ENCODE results near the gene LMX1A. TPM values are rescaled to one million over a fixed set of nuclear protein-coding genes. Genes with fewer than 3 reads are reported as not detected.

Gene LMX1A
- total RNA-seq, 1 donor from 2014 or later = not detected

DNA sequence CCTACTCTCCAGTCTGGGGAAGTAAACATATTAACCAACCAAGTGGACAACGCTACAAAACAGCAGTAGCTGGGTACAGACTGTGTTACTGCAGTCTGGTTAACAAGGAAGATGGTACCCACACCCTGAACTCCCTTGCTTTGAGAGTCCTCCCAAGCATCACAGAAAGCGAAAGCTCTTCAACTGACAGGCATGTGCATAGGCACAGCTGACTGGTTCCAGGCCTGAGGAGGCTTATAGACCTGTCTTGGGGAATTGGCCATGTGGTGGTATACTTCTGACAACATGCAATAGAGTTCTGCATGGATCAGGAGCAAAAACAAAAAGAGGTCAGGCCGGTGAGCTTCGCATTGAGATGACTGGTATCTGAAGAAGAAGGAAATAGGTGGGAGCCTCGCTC is 17.4 kb downstream of the LMX1A start:
- DNase-seq (no peak), ATAC-seq (no peak)
- intact Hi-C loops (cut with micrococcal nuclease) = no loop called here

DNA sequence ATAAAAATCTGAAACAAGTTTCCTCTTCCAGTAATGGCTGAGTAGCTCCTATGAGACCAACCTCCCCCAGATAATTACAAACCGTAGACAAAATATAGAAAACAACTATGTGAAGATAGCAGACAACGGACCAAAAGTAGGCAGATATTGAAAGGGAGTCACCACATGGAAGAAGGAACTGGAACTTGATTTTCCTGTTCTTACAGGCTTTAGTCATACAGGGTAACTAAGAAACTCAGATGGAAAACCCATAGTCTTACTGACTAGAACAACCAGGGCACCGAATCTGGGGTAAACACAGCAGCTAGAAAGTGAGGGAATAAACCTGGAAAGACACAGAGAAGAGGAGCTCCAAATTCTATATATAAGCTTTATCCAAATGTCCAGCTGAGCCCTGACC is 26.0 kb downstream of the LMX1A start:
- intact Hi-C loops (cut with micrococcal nuclease) = no loop called here
- ATAC-seq (no peak), DNase-seq (no peak)

DNA sequence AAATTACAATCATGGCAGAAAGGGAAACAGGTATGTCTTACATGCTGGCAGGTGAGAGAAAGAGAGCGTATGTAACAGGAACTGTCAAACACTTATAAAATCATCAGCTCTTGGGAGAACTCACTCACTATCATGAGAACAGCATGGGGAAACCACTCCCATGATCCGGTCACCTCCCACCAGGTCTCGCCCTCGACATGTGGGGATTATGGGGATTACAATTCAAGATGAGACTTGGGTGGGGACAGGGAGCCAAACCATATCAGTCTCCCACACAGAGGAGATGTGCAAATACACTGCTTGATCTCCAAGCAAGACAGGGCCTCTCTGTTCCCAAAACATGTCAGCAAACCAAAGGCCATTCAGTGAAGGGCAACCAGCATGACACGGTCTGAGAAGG is 27.4 kb downstream of the LMX1A start:
- DNase-seq (no peak), ATAC-seq (no peak)
- intact Hi-C loops (cut with micrococcal nuclease) = no loop called here

DNA sequence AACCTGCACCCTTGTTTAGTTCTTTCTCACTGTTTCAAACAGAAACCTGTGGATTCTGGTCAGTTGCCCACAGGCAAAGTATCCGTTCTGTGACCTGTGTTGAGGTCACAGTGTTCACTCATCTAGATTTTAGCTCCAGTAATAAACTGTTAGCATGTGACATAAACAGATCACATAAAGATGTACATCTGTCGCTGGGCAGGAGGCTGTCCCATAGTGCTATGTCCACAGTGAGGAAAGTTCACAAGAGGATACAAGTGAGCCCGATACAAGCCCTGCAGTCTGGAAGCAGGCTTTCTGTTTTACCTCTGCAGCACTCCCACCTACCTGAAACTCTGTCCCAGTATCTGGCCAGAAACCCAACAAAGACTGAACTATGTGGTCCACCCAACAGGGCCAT is 28.4 kb downstream of the LMX1A start:
- no peak for ATAC-seq
- intact Hi-C loops (cut with micrococcal nuclease) = no loop called here

DNA sequence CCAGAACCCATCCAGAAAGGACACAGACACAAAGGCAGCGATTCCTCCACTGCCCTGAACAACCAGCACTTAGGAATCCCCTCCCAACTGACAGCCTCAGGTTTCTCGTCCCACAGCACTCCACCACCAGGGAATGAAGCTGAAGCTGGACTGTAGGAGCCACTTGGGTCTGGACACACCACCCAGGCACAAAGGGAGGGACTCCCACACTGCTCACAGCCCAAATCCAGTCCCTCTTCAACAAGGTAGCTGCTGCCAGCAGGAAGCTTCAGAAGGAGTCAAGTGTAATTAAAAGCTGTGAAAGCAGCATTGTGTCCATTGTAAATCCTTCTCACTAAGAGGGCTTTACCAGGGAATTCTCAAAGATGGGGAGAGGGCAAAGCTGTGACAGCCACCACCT is 29.0 kb downstream of the LMX1A start:
- ATAC-seq = no peak
- intact Hi-C loops (cut with micrococcal nuclease) = no loop called here
- DNase-seq = no peak

More for the DNA sequence above, 28.4 kb downstream of the LMX1A start:
- no peak for DNase-seq

DNA sequence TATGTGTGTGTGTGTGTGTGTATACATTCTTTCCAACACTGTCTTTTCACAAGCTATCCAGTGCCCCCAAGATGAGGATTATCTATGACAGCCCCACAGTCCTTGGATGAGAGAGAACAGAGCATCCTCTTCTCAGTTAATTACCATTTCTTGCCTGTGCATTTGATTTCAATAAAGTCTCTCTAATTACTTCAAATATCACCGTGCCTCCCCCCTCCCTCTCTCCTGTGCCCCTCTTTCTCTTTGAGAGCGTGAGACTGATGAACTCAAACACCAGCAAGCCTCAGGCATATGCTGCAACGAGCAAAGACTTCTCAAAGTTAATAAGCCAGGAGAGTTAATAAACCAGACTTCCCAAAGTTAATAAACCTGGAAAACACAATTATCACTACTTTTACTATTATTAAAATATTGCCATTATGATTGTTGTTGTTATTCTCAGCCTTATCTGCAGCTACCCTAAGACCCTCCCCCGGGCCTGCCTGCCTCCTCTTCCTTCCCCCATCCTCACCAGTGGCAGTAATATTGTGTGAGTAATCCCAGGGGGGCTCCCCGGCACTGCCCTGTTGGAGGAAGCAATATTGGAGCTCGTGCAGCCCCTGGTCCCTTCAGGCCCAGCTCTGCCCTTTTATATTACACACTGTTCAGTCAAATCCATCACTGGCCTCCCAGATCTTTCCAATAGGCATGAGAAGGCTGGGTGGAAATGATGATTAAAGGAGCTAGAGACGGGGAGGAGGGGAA is 30.9 kb downstream of the LMX1A start:
- ATAC-seq = no peak
- DNase-seq = no peak
- intact Hi-C loops (cut with micrococcal nuclease) = no loop called here

DNA sequence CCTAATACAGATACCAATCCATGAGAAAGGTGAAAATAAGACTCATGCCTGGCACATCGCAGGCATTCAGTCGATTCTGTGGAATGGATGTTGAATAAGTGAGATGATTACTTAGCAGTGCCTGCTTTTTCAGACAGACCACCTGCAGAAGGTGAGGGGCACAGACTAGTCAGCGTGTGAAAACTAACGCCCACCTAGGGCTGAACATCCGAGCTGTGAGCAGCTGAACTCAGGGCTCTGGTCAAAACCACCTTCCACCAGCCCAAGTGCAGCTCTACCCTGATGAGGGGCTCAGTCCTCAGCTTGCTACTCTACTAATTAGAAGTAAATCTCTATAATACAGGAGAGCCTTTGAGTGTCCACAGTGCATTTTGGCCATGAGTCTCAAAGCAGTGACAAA is 32.5 kb downstream of the LMX1A start:
- intact Hi-C loops (cut with micrococcal nuclease) = no loop called here
- no peak for ATAC-seq
- no peak for DNase-seq

DNA sequence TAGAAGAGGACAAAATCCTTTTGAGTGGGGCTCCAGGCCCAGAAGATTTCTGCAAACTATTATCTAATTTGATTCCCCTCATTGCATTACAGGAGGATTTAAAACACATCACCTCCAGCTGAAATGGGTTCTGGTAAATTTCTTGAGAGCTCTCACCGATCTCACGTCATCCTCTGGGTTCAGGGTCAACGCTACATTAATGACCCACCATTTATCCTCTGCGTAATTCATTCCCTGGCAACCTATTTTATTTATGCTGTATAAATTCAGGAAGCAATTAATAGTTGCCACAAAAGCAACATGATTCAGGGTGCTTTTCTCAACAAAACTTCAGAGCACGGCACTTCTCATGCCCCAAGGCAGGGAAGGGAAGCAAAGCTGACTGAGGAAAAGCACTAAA is 38.9 kb downstream of the LMX1A start:
- no peak for DNase-seq
- intact Hi-C loops (cut with micrococcal nuclease) = no loop called here
- no peak for ATAC-seq

DNA sequence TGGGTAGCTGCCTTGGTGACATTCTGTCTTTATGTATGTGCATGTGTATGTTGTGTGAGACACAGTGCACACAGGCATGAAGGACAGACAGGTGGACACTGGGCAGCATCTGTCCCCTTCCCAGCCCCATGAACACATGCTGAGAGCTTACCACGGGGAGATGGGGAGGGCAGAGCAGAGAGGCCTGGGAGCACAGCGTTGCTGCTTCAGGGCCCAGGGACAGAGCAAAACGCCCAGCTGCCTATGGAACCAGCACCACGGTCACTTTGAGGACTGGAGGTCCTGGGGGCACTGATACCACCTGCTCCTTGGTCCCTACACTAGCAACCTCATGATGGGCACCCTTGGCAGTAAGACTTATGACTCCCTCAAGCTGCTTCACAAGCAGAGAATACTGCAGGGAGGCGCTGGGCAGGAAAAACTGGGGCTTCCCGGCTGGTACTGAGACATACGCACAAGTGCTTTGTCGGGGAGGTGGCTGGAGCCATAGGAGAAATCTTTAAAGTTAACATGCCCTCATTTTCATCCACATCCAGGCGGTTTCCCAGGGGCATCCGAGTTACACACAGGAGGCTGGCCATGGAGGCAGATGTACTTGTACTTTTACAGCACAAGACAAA is 40.3 kb downstream of the LMX1A start:
- intact Hi-C loops (cut with micrococcal nuclease) = no loop called here
- DNase-seq = no peak
- ATAC-seq = no peak

DNA sequence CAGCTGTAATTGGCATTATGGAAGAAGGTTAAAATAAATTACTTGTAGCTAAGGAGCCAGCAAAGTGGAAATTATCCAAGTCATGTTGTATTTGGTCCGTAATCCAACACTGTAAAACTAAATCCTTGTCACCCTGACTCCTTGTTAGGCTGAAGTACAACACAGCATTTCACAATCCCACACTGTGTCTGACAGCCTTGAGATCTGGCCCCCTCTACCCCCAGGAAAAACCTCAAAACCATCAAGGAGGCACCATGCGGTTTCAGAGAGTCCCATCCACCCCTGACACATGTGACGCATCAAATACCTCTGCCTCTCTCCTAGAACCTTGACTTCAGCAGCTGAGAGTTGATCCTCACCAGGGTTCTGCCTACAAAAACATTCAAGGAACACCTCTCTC is 41.0 kb downstream of the LMX1A start:
- intact Hi-C loops (cut with micrococcal nuclease) = no loop called here
- no peak for ATAC-seq
- no peak for DNase-seq

DNA sequence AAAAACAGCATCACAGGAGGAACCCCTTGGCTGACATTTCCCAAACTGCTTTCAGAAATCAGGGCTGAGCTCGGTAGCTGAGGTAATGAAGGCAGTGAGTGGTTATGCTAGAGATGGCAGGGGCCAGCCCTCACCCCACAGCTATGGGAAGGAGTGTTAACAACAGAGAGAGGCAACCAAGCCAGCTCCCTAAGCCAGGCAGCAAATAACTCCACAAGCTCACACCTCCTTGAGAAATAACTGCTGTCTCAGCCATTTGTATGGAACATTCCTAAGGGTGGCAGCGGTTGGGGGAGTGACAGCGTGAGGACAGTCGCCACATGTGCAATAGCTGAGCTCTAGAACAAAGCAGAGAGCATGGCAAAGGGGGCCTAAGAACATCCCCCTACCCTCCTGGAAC is 42.6 kb downstream of the LMX1A start:
- no peak for DNase-seq
- ATAC-seq = no peak
- intact Hi-C loops (cut with micrococcal nuclease) = no loop called here

DNA sequence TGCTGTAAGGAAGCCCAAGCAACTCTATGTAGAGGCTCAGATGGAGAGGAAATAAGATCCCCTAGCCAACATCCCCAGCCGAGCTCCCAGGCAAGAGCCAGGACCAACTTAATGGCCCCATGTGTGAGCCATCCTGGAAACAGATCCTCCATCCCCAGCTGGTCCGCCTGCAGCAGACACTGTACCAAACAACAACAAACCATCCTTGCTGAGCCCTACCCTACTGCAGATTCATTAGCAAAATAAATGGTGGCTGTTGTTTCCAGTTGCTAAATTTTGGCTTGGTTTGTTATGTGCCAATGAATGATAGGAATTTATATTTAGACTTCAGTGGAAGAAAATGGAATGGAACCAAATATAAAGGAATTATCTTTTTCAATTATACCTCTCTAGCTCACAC is 43.9 kb downstream of the LMX1A start:
- no peak for DNase-seq
- ATAC-seq = no peak
- intact Hi-C loops (cut with micrococcal nuclease) = no loop called here

DNA sequence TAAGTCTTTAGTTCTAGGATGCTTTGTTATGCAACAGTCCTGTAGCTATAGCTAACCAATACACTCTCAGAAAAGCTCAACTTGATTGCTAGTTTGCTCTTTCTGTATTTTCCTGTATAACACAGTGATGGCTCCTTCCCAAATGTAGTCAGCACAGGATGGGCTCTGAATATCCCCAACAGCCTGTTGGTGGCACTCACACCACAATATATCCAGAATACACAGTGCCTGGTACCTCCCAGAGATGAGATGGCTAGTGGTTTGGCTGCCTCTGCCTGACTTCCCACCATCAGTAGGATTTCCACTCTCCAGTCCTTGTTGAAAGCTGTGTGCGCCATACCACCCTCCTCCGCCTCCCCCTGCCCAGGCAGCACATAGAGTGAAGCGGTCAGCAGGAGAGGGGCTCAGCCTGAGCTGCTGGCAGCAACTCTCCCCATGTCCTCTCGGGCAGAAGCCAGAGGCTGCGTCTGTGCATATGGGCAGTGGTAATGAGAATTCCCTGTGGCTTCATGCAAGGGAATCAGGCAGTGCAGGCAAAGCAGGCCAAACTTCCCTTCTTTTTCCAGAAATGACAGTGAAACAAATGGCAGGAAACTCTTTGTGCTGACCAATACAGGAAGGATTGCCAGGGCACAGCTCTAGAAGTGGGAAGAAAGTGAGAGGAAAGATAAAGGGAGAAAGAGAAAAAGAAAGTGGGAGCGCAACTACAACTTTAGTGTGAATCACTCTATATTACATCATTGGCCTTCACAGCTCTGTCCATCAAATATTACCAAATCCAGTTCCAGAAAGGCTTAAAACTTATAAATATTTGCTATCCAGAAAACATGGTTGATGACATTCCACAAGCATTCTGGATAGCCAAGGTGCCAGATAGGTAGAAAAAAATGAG is 49.7 kb downstream of the LMX1A start:
- no peak for DNase-seq
- intact Hi-C loops (cut with micrococcal nuclease) = no loop called here
- no peak for ATAC-seq

DNA sequence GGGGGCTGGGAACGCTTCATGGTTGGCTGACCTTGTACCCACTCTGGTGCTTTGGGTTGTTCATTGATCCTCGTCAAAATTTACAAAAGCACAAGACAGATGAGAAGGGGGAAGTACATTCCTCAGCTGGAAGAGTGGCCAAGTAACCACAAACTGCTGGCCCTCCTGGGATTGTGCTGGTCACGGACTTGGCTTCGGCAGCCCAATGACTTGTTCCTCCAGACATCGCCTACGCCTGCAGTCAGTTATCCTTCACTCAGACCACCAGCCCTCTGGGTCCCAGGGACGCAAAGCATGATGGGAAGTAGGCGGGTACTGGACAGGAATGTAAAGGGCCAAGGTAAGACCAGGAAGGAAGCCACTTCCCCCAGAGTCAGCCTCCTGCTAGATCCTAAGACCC is 53.1 kb downstream of the LMX1A start:
- ATAC-seq = peak; percentile 56
- DNase-seq = no peak
- intact Hi-C loops (cut with micrococcal nuclease) = no loop called here

DNA sequence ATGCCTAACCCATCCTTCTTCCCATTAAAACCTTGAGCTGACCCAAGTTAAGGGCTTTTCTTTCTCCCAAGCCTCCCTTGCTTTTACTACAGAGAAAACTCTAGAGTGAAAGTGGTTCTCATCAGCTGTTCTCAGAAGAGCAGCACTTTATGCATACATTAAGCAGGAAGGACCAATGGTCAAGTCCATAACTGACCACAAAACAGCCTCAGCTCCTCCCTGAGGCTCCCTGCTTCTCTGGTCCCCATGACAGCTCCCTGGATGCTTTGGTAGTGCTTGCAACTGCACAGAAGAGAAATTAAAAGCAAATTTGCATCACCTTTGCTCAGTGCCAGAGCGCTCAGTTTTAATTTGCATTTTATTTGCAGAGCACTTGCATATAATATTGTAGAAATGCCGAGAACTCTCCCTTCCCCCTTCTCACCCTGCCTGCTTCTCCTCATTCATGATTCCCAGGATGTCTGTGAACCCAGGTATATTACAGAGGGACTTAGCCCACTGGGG is 56.1 kb downstream of the LMX1A start:
- ATAC-seq (no peak), DNase-seq (no peak)
- intact Hi-C loops (cut with micrococcal nuclease) = no loop called here

DNA sequence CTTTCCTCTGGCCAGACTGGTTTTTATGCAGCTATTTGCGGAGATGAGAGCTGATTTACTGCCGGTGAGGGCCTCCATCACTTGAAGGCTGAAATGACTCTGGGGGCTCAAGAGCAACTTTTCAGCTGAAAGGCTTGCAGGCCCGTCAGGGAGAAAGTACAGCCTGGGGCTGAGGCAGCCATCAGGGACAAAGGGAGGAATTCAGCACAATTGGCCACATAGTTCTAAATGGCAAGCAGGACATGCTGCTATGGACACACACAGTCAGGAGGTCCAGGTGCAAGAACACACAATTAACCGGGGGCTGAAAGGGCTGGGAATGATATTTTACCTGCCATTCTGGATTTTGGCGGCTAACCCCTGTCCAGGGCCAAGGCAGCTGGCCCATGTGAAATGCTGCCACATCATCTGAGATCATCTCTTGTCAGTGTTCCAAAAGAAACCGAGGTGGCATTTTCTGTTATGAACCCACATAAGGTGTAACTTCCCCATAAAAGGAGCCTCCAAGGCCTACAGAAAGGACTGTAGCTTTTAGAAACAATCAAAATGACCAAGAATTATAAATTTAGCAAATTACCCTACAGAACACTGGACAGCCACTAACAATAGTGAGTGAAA is 58.2 kb downstream of the LMX1A start:
- intact Hi-C loops (cut with micrococcal nuclease) = no loop called here
- no peak for DNase-seq
- no peak for ATAC-seq

DNA sequence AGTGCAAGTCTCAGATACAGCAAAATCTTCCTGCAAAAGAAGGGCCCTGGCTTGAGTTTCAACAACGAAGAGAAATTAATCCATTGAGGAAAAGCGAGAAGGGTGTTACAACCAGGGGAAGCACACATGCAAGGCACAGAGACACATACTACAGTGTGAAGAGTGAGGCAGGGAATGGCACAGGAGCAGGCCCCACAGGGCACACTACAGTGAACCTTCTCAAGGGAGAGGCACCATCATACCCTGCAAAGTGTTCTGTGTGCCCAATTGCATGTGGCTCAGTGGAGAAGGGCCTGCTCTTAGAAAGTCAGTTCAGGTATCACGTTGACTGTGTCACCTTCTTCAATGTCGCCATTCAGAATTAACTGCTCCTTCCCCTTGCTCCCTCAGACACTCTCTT is 60.3 kb downstream of the LMX1A start:
- DNase-seq = no peak
- ATAC-seq = no peak
- intact Hi-C loops (cut with micrococcal nuclease) = no loop called here

DNA sequence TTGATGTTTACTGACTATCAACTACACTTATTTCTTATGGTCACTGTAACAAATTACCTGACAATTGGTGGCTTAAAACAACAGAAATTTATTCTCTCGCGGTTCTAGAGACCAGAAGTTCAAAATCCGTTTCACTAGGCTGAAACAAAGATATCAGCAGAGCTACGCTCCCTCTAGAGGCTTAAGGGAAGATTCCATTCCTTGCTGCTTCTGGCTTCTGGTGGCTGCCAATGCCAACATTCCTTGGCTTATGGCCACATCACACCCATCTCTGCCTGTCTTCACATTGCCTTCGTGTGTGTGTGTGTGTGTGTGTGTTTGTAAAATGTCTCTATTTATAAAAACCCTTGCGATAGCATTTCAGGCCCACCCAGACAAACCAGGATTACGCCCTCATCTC is 66.4 kb downstream of the LMX1A start:
- intact Hi-C loops (cut with micrococcal nuclease) = no loop called here
- no peak for ATAC-seq
- no peak for DNase-seq

DNA sequence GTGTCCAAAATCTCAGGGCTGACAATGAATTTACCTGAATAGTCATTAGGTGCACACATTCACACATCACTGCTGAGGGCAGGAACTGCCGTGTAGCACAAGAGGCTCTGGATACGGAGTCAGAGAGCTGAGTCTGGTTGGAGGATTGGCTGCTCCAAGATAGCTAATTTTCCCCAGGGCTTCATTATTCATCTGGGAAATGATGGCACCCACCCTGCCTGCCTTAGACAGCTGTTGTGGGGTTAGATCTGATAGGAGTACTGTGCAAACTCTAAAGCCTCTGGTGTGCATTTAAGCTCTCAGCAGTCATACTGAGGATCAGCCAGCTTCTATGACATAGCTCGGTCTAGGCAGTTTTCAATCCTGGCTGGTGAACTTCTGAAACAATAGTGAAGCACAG is 67.0 kb downstream of the LMX1A start:
- no peak for ATAC-seq
- intact Hi-C loops (cut with micrococcal nuclease) = no loop called here

More for the DNA sequence above, 67.0 kb downstream of the LMX1A start:
- no peak for DNase-seq
